Stomach (tissue), 4 donors: ENCODE measurements around the gene NT5C2.

Experiments
- EP300 ChIP-seq: sonication (generic); formaldehyde crosslinking; IDR thresholded peaks from one replicate; pipeline ENCODE4 v1.6.1; 2017; ENCODE audit warnings: antibody characterized with exemption
- POLR2A ChIP-seq, 4 donors: fragments of 450-650 bp; IDR thresholded peaks; one replicate each; pipeline ENCODE4 v1.6.1; 2016; ENCODE audit warnings: antibody characterized with exemption in 4 of 4, control low read depth in 2 of 4, mild to moderate bottlenecking in 1 of 4, moderate library complexity in 1 of 4
- POLR2AphosphoS5 ChIP-seq, 3 donors: sonication (generic); formaldehyde crosslinking; IDR thresholded peaks; one replicate each; pipeline ENCODE4 v1.6.1; 2016; ENCODE audit warnings: antibody characterized with exemption in 3 of 3
- TF ChIP-seq, protein P1 (sequence below), 7 experiments: fragments of 450-650 bp in 4 of 7; fragments of 200-600 bp in 3 of 7; sonication (generic) in 3 of 7; IDR thresholded peaks; one replicate each; pipeline ENCODE4 v1.5.1; 2016 to 2019; ENCODE audit warnings: antibody characterized with exemption in 7 of 7, control low read depth in 2 of 7, mild to moderate bottlenecking in 1 of 7

DNA sequence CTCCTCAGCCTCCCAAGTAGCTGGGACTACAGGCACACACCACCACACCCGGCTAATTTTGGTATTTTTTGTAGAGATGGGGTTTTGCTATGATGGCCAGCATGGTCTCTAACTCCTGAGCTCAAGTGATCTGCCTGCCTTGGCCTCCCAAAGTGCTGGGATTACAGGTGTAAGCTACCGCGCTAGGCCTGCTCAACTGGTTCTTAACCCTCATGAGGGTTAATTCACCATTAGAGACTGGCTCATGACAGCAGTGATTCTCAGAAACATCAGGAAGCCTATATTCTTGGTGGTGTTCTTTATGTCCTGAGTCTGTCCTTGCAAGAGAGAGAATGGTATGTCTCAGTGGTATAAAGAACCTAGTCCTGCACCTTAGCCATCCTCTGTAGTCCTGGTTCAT lies 10.4 kb upstream of the NT5C2 start:
- TF ChIP-seq, protein P1, sequence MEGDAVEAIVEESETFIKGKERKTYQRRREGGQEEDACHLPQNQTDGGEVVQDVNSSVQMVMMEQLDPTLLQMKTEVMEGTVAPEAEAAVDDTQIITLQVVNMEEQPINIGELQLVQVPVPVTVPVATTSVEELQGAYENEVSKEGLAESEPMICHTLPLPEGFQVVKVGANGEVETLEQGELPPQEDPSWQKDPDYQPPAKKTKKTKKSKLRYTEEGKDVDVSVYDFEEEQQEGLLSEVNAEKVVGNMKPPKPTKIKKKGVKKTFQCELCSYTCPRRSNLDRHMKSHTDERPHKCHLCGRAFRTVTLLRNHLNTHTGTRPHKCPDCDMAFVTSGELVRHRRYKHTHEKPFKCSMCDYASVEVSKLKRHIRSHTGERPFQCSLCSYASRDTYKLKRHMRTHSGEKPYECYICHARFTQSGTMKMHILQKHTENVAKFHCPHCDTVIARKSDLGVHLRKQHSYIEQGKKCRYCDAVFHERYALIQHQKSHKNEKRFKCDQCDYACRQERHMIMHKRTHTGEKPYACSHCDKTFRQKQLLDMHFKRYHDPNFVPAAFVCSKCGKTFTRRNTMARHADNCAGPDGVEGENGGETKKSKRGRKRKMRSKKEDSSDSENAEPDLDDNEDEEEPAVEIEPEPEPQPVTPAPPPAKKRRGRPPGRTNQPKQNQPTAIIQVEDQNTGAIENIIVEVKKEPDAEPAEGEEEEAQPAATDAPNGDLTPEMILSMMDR (IDR thresholded peaks at IDR 0.05), result no peak
- TF ChIP-seq POLR2A (IDR thresholded peaks at IDR 0.05) (no peak), EP300 (no peak), POLR2AphosphoS5 (IDR thresholded peaks at IDR 0.05) (no peak)
